Duodenal mucosa (tissue), 2 donors: ENCODE data around the gene ZDHHC11.
"Not testable (repeated sequence)": the region's sequence is repeated elsewhere in the genome, so short reads cannot be mapped to it uniquely, and the experiment has no call there.

Experiments
- H3K27ac ChIP-seq: one replicate; pipeline ENCODE4 v1.7.0; 2013; ENCODE audit warnings: low read depth, low read length
- H3K27me3 ChIP-seq, 2 donors: one replicate each; pipeline ENCODE4 v1.7.0; 2013; ENCODE audit warnings: low read length in 2 of 2, control low read depth in 1 of 2; ENCODE audit not compliant: insufficient read depth in 2 of 2, control insufficient read depth in 1 of 2
- H3K36me3 ChIP-seq, 2 donors: one replicate each; pipeline ENCODE4 v1.7.0; 2013; ENCODE audit warnings: low read length in 2 of 2, control low read depth in 1 of 2; ENCODE audit not compliant: insufficient read depth in 2 of 2, control insufficient read depth in 1 of 2
- H3K4me1 ChIP-seq, 2 donors: one replicate each; pipeline ENCODE4 v1.7.0; 2013; ENCODE audit warnings: low read length in 2 of 2, control low read depth in 1 of 2; ENCODE audit not compliant: insufficient read depth in 2 of 2, control insufficient read depth in 1 of 2
- H3K4me3 ChIP-seq, 2 donors: one replicate each; pipeline ENCODE4 v1.7.0; 2013; ENCODE audit warnings: low read length in 2 of 2, low read depth in 1 of 2
- H3K9ac ChIP-seq, 2 donors: one replicate each; pipeline ENCODE4 v1.7.0; 2013; ENCODE audit warnings: low read length in 2 of 2, low read depth in 1 of 2
- H3K9me3 ChIP-seq, 2 donors: one replicate each; pipeline ENCODE4 v1.7.0; 2013; ENCODE audit warnings: low read length in 2 of 2, control low read depth in 1 of 2; ENCODE audit not compliant: control insufficient read depth in 1 of 2

Gene ZDHHC11

GRCh38 chr5:784428-785177 is 66.2 kb downstream of the ZDHHC11 start, which contains the start of gene ZDHHC11B:
Gene ZDHHC11B (minus strand): TSS chr5:784729. CDS start chr5:766919, 17,810 bp downstream.
- not testable (repeated sequence) for H3K4me1 ChIP-seq, H3K36me3 ChIP-seq, H3K27ac ChIP-seq, H3K9me3 ChIP-seq, H3K27me3 ChIP-seq
- Histone ChIP-seq H3K4me3 (peak within 1 kb of the TSS; percentile 52 to 66), H3K9ac (peak within 1 kb of the TSS; percentile 10 to 57)

GRCh38 chr5:783881-784427 is 66.8 kb downstream of the ZDHHC11 start:
- H3K4me3 ChIP-seq, result peak overlapping the region; percentile 52 to 66
- H3K4me1 ChIP-seq, H3K36me3 ChIP-seq, H3K9me3 ChIP-seq, H3K27me3 ChIP-seq, H3K27ac ChIP-seq: not testable (repeated sequence)
- peak overlapping the region; percentile 10 to 57 for H3K9ac ChIP-seq

DNA sequence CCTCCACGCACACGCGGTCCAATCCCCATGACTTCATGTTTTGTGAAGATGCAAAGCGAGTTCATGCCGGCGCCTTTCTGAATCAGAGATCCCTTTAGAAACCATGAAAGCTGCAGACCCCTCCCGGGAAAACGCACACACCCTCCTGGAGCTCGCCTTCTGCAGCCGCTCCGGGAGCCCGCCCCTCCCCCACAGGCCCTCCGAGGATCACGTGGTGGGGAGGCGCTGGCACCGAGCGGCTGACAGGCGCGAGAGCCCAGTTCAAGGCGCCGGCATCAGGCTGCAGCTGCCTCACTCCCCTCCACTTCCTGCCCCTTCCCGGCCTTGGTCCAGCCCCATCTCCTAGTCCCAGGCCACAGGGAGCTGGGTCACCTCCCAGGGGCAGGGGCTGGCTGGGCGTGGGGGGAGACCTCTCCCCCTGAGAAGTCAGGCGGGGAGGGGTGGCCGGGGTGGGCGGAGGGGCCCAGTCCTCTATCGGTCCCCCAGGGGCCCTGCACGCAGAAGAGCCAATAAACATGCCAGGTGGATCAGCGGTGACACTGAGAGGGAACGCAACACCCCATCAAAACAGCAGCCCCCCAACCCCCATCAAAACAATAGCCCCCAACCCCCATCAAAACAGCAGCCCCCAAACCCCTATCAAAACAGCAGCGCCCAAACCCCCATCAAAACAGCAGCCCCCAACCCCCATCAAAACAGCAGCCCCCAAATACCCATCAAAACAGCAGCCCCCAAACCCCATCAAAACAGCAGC is 67.6 kb downstream of the ZDHHC11 start:
- H3K4me3 ChIP-seq, H3K4me1 ChIP-seq, H3K9ac ChIP-seq: not testable (repeated sequence)

GRCh38 chr5:782356-782755 is 68.4 kb downstream of the ZDHHC11 start:
- not testable (repeated sequence) for H3K4me1 ChIP-seq, H3K4me3 ChIP-seq, H3K9ac ChIP-seq, H3K27me3 ChIP-seq, H3K9me3 ChIP-seq, H3K27ac ChIP-seq, H3K36me3 ChIP-seq

More for the DNA sequence above, 67.6 kb downstream of the ZDHHC11 start:
- H3K9me3 ChIP-seq, H3K36me3 ChIP-seq, H3K27me3 ChIP-seq, H3K27ac ChIP-seq: not testable (repeated sequence)

DNA sequence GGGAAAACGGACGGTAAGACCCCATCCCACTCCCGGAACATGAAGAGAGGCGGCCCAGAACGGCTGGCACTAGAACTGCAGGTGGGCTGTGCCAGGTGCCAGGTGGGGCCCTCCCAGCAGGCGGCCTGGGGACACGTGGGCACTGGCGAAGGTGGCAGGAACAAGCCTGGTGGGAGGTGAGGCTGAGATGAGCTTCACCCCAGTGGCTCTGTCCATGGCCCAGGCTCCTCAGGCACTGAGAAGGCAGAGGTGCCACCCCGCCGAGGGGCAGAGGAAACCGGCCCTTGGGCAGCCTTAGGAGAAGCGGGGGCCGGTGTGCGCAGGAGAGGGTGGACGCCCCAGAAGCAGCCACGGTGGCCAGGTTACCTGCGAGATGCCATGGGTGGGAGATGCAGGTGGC is 70.2 kb downstream of the ZDHHC11 start:
- H3K27ac ChIP-seq, result not testable (repeated sequence)

DNA sequence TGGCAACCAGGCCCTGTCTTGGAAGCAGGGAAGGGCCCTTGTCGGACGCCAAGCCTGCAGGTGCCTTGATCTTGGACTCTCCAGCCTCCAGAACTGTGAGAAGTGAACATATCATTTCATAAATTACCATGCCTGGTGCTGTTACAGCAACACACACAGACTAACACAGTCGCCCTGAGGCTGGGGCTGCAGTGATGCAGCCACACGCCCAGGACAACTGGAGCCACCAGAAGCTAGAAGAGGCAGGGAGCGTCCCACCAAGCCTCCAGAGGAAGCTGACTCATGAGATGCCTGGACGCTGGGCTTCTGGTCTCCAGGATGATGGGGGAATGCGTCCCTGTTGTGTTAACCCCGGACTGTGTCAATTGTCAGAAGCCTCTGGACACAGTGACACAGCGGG is 71.8 kb downstream of the ZDHHC11 start:
- not testable (repeated sequence) for H3K9ac ChIP-seq

More for the DNA sequence above, 70.2 kb downstream of the ZDHHC11 start:
- H3K4me1 ChIP-seq, H3K9me3 ChIP-seq, H3K27me3 ChIP-seq, H3K36me3 ChIP-seq, H3K4me3 ChIP-seq, H3K9ac ChIP-seq: not testable (repeated sequence)

DNA sequence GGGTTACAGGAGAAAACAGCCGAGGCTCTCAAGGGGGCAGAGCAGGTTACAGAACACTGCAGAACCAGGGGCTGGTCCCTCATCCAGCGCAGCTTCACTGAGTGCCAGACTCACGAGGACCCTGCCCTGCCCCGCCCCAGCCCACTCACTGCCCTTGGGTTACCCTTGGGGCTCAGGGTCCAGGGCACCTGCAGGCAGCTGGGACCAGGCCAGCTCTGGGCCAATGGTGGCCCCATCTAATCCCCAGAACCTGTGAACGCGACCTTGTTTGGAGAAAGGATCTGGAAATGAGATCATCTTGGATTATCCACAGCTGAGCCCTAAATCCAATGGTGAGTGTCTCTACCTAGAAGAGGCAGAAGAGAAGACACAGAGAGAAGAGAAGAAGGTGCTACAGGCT is 72.4 kb downstream of the ZDHHC11 start:
- H3K36me3 ChIP-seq, H3K27me3 ChIP-seq, H3K9ac ChIP-seq, H3K9me3 ChIP-seq, H3K4me1 ChIP-seq, H3K4me3 ChIP-seq, H3K27ac ChIP-seq: not testable (repeated sequence)

More for the DNA sequence above, 71.8 kb downstream of the ZDHHC11 start:
- H3K4me3 ChIP-seq, H3K4me1 ChIP-seq, H3K9me3 ChIP-seq, H3K27ac ChIP-seq, H3K27me3 ChIP-seq, H3K36me3 ChIP-seq: not testable (repeated sequence)

- Histone ChIP-seq H3K27me3 (no peaks in the 10 kb centered on the region), H3K4me1 (no peaks in the 10 kb centered on the region), H3K36me3 (no peaks in the 10 kb centered on the region), H3K27ac (no peak overlapping the region), H3K4me3 (no peak overlapping the region), H3K9me3 (no peaks in the 10 kb centered on the region), H3K9ac (no peak overlapping the region)
These were observed 73.0 kb downstream of the ZDHHC11 start for GRCh38 chr5:777756-778161.

GRCh38 chr5:776862-777711 is 73.7 kb downstream of the ZDHHC11 start:
- no peak overlapping the region for H3K4me3 ChIP-seq
- H3K4me1 ChIP-seq, result no peaks in the 10 kb centered on the region
- H3K27ac ChIP-seq, result no peak overlapping the region
- H3K36me3 ChIP-seq, result no peaks in the 10 kb centered on the region
- no peaks in the 10 kb centered on the region for H3K27me3 ChIP-seq
- no peaks in the 10 kb centered on the region for H3K9me3 ChIP-seq
- H3K9ac ChIP-seq, result no peak overlapping the region
